Stomach smooth muscle (tissue), 2 donors: ENCODE results near the gene RORC.

ENCODE experiments used
- H3K27ac ChIP-seq: one replicate; pipeline ENCODE4 v1.7.0; 2013; ENCODE audit warnings: mild to moderate bottlenecking, low read length, inconsistent platforms
- H3K27me3 ChIP-seq, 2 donors: one replicate each; pipeline ENCODE4 v1.7.0; 2013; ENCODE audit warnings: low read length in 2 of 2; ENCODE audit not compliant: insufficient read depth in 2 of 2, control insufficient read depth in 1 of 2
- H3K36me3 ChIP-seq, 2 donors: one replicate each; pipeline ENCODE4 v1.7.0; 2013; ENCODE audit warnings: low read length in 2 of 2; ENCODE audit not compliant: control insufficient read depth in 2 of 2, insufficient read depth in 2 of 2
- H3K4me1 ChIP-seq: one replicate; pipeline ENCODE4 v1.7.0; 2013; ENCODE audit warnings: low read length; ENCODE audit not compliant: control insufficient read depth, insufficient read depth
- H3K4me3 ChIP-seq, 2 donors: one replicate each; pipeline ENCODE4 v1.7.0; 2013; ENCODE audit warnings: low read length in 2 of 2
- H3K9ac ChIP-seq, 2 donors: one replicate each; pipeline ENCODE4 v1.7.0; 2013; ENCODE audit warnings: low read length in 2 of 2, mild to moderate bottlenecking in 1 of 2
- H3K9me3 ChIP-seq, 2 donors: one replicate each; pipeline ENCODE4 v1.7.0; 2013; ENCODE audit warnings: low read length in 2 of 2; ENCODE audit not compliant: control insufficient read depth in 2 of 2
- donor health status: healthy.
- donor health status: Pancreatic carcinoma.

RORC gene

DNA sequence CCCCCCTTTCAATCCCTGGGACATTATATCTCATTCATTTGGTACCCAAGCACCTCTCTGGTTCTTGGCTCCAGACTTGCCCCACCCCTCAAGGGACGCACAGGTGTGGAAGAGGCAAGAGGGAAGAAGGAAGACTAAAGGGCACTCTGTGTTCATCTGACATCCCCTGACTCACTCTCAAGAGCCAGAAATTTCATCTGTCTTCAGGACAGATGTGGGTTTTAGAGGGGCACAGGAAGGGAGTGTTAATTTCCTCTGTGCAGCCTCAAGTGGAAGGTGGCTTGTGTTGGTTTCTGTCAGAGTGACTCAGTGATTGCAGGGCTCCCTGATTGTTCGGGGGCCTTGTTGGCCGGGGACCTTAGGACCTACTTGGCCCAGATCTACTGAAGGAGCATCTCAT lies 5.6 kb upstream of the RORC start:
- peaks cover 42 to 44% of the 10 kb centered on the region in 2 donors for H3K27me3 ChIP-seq
- H3K4me3 ChIP-seq: no peak overlapping the region
- no peaks in the 10 kb centered on the region for H3K9me3 ChIP-seq
- peaks cover 26% of the 10 kb centered on the region for H3K4me1 ChIP-seq
- no peak overlapping the region for H3K9ac ChIP-seq
- H3K27ac ChIP-seq: no peak overlapping the region
- H3K36me3 ChIP-seq: no peaks in the 10 kb centered on the region

DNA sequence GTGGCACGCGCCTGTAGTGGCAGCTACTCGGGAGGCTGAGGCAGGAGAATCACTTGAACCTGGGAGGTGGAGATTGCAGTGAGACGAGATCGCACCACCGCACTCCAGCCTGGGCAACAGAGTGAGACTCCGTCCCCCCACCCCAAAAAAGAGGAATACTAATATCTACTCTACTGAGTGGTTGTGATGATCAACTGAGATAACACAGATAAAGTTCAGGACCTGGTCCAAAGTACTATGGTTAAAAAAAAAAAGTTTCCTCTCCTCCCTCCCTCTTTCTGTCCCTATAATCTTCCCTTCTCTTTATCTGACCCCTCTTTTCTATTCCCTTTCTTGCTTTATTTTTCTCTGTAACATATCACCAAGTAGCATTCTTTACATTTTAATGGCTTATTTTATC lies 4.0 kb upstream of the RORC start:
- H3K4me1 ChIP-seq: peaks cover 26% of the 10 kb centered on the region
- H3K27me3 ChIP-seq: peaks cover 37% of the 10 kb centered on the region in 2 donors
- no peak overlapping the region for H3K27ac ChIP-seq
- H3K4me3 ChIP-seq: no peak overlapping the region
- no peaks in the 10 kb centered on the region for H3K36me3 ChIP-seq
- no peaks in the 10 kb centered on the region for H3K9me3 ChIP-seq
- no peak overlapping the region for H3K9ac ChIP-seq

GRCh38 chr1:151834239-151834638 lies 2.6 kb upstream of the RORC start:
- H3K36me3 ChIP-seq: no peaks in the 10 kb centered on the region
- no peak overlapping the region for H3K9ac ChIP-seq
- H3K4me3 ChIP-seq: no peak overlapping the region
- peaks cover 23 to 36% of the 10 kb centered on the region in 2 donors for H3K27me3 ChIP-seq
- no peaks in the 10 kb centered on the region for H3K9me3 ChIP-seq
- H3K4me1 ChIP-seq: peaks cover 20% of the 10 kb centered on the region
- H3K27ac ChIP-seq: no peak overlapping the region

DNA sequence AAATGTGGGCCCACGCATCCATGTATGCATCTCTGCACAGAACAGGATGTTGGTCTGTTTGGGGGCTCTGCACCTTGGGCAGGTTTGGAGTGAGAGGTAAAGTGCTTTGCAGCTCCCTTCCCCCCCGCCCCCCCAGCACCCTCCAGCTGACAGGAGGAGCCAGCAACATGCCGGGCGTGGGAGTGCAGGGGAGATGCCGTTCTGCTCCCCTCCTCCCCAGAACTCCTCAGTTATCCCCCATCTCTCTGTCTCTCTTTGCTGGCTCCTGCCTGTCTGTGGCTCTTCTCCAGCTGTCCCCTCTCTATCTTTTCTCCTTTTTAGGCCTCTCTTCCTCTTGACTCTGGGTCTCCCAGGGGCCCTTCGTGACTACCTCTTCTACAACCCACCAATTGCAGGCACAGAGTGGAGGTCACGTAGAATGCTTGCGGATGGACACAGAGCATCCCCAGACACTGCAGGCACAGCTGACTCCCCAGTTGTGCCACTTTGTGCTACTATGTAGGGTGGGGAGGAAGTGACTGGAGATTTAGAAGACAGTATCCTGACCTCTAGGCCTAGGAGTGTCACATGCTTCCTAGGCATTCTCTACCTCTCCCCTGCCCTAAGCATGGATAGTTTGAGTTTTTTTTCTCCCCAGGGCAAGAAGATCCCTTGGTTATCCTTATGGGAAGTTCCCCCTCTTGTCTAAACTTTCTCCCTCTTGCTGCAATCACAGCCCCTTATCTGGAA lies 1.7 kb upstream of the RORC start:
- H3K4me3 ChIP-seq: no peak overlapping the region
- H3K27me3 ChIP-seq: peaks cover 18 to 27% of the 10 kb centered on the region in 2 donors
- H3K4me1 ChIP-seq: peaks cover 13% of the 10 kb centered on the region
- no peaks in the 10 kb centered on the region for H3K9me3 ChIP-seq
- no peak overlapping the region for H3K27ac ChIP-seq
- no peak overlapping the region for H3K9ac ChIP-seq
- H3K36me3 ChIP-seq: no peaks in the 10 kb centered on the region

- peaks cover 7% of the 10 kb centered on the region for H3K4me1 ChIP-seq
- H3K9ac ChIP-seq: no peak overlapping the region
- H3K36me3 ChIP-seq: no peaks in the 10 kb centered on the region
- H3K9me3 ChIP-seq: no peaks in the 10 kb centered on the region
- peaks cover 15 to 25% of the 10 kb centered on the region in 2 donors for H3K27me3 ChIP-seq
- no peak overlapping the region for H3K27ac ChIP-seq
- no peak overlapping the region for H3K4me3 ChIP-seq
Measured at GRCh38 chr1:151832318-151832980, 847 bp upstream of the RORC start.

- peaks cover 7% of the 10 kb centered on the region for H3K4me1 ChIP-seq
- no peak overlapping the region for H3K9ac ChIP-seq
- H3K9me3 ChIP-seq: no peaks in the 10 kb centered on the region
- no peak overlapping the region for H3K27ac ChIP-seq
- peaks cover 7 to 18% of the 10 kb centered on the region in 2 donors for H3K27me3 ChIP-seq
- H3K36me3 ChIP-seq: no peaks in the 10 kb centered on the region
- H3K4me3 ChIP-seq: no peak overlapping the region
Measured at GRCh38 chr1:151831256-151831591, 378 bp downstream of the RORC start.

GRCh38 chr1:151830055-151830454 lies 1.5 kb downstream of the RORC start:
- Histone ChIP-seq H3K27ac (no peak overlapping the region), H3K36me3 (no peaks in the 10 kb centered on the region), H3K9ac (no peak overlapping the region), H3K4me3 (no peak overlapping the region), H3K27me3 (peaks cover 7 to 18% of the 10 kb centered on the region in 2 donors), H3K4me1 (peaks cover 7% of the 10 kb centered on the region), H3K9me3 (no peaks in the 10 kb centered on the region)

DNA sequence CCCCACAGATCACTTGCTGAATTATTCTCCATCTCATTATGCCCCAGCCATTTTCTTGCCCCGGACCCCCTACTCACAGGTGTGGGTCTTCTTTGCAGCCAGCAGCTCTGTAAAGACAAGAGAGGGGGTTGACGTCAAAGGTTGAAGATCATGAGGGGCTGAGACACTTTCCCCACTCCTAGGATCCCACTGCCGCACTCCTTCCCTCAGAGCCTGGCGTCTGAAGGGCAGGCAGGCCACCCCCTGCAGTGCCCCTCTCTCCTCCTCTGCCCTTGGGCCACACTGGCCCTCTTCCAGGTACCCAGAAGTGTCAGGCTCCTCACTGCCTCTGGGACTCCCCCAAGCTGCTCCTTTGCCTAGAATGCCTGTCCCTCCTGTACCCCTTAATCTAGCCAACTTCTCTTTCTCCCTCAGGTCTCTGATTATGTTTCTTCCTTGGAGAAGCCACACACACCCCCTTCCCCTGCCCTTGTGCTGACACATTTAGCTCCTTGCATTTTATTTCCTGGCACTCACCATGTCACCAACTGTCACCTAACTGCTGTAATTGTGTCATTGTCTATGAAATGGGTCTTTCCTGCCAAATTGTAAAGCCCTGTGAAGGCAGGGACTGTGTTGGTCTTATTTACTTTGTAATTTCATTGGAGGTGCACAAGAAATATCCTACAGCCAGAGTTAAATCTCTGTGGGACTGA lies 2.1 kb downstream of the RORC start:
- no peaks in the 10 kb centered on the region for H3K9me3 ChIP-seq
- peaks cover 7% of the 10 kb centered on the region for H3K4me1 ChIP-seq
- H3K4me3 ChIP-seq: no peak overlapping the region
- no peak overlapping the region for H3K27ac ChIP-seq
- H3K36me3 ChIP-seq: no peaks in the 10 kb centered on the region
- no peak overlapping the region for H3K9ac ChIP-seq
- H3K27me3 ChIP-seq: peaks cover 6 to 18% of the 10 kb centered on the region in 2 donors

- no peaks in the 10 kb centered on the region for H3K36me3 ChIP-seq
- no peaks in the 10 kb centered on the region for H3K9me3 ChIP-seq
- peaks cover 5 to 18% of the 10 kb centered on the region in 2 donors for H3K27me3 ChIP-seq
- H3K4me3 ChIP-seq: no peak overlapping the region
- peaks cover 7% of the 10 kb centered on the region for H3K4me1 ChIP-seq
- no peak overlapping the region for H3K9ac ChIP-seq
- H3K27ac ChIP-seq: no peak overlapping the region
Measured at GRCh38 chr1:151828921-151829320, 2.7 kb downstream of the RORC start.

- Histone ChIP-seq H3K4me3 (no peak overlapping the region), H3K27me3 (peaks cover 4 to 18% of the 10 kb centered on the region in 2 donors), H3K36me3 (no peaks in the 10 kb centered on the region), H3K9ac (no peak overlapping the region), H3K27ac (no peak overlapping the region), H3K4me1 (peaks cover 7% of the 10 kb centered on the region), H3K9me3 (no peaks in the 10 kb centered on the region)
Measured at GRCh38 chr1:151827853-151828252, 3.7 kb downstream of the RORC start.
